ENCODE results near the gene CDON.

Gene CDON

GRCh38 chr11:125922156-125922555 is 140.5 kb downstream of the CDON start:
- TF ChIP-seq CTCF (IDR thresholded peaks at IDR 0.05; ENCODE audit: low read depth, low read length, poor library complexity, severe bottlenecking), result no peak
- no peak for TF ChIP-seq EZH2phosphoT487 (IDR thresholded peaks at IDR 0.05; ENCODE audit: borderline replicate concordance, low read length)
- no peaks in the 10 kb centered on the region for H3K4me1 ChIP-seq (ENCODE audit: control insufficient read depth, low read length)
- H4K20me1 ChIP-seq (ENCODE audit: control insufficient read depth, insufficient read depth, low read depth, low read length), result no peaks in the 10 kb centered on the region
- H3K36me3 ChIP-seq (ENCODE audit: control insufficient read depth, low read length), result no peaks in the 10 kb centered on the region
- no peak overlapping the region for H3K4me3 ChIP-seq (ENCODE audit: low read length)
- no peaks in the 10 kb centered on the region for H3K9me2 ChIP-seq (replicated peaks; ENCODE audit: control insufficient read depth, low read length)
- H3K9me3 ChIP-seq (ENCODE audit: control insufficient read depth, insufficient read depth, low read length), result no peaks in the 10 kb centered on the region
- H3F3A ChIP-seq (ENCODE audit: control insufficient read depth, insufficient read depth), result no peaks in the 10 kb centered on the region
- no peaks in the 10 kb centered on the region for H3K79me2 ChIP-seq (ENCODE audit: control insufficient read depth, low read length)
- H3K27me3 ChIP-seq (ENCODE audit: control insufficient read depth, low read length), result peaks cover 27% of the 10 kb centered on the region
- H3K4me2 ChIP-seq (ENCODE audit: low read length), result no peak overlapping the region
- H3K27ac ChIP-seq (ENCODE audit: low read depth, low read length), result no peak overlapping the region

DNA sequence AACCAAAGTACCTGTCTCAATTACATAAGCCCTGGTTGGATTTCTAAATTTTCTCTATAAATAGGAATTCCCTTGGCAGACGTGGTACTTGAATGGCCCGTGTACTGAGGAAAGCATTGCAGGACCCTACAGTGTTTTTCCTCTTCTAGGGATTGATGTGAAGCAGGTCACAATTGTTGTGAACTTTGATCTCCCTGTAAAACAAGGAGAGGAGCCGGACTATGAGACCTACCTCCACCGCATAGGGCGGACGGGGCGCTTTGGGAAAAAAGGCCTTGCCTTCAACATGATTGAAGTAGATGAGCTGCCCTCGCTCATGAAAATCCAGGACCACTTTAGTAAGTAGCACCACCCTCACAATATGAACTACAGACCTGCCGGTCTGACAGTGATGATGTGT is 141.6 kb downstream of the CDON start:
- no peak overlapping the region for H3K4me3 ChIP-seq (ENCODE audit: low read length)
- H3K36me3 ChIP-seq (ENCODE audit: control insufficient read depth, low read length), result no peaks in the 10 kb centered on the region
- no peaks in the 10 kb centered on the region for H4K20me1 ChIP-seq (ENCODE audit: control insufficient read depth, insufficient read depth, low read depth, low read length)
- H3K79me2 ChIP-seq (ENCODE audit: control insufficient read depth, low read length), result no peaks in the 10 kb centered on the region
- no peaks in the 10 kb centered on the region for H3F3A ChIP-seq (ENCODE audit: control insufficient read depth, insufficient read depth)
- no peaks in the 10 kb centered on the region for H3K4me1 ChIP-seq (ENCODE audit: control insufficient read depth, low read length)
- H3K9me2 ChIP-seq (replicated peaks; ENCODE audit: control insufficient read depth, low read length), result no peaks in the 10 kb centered on the region
- TF ChIP-seq EZH2phosphoT487 (IDR thresholded peaks at IDR 0.05; ENCODE audit: borderline replicate concordance, low read length) (no peak), CTCF (IDR thresholded peaks at IDR 0.05; ENCODE audit: low read depth, low read length, poor library complexity, severe bottlenecking) (no peak)
- H3K27me3 ChIP-seq (ENCODE audit: control insufficient read depth, low read length), result peaks cover 31% of the 10 kb centered on the region
- no peak overlapping the region for H3K27ac ChIP-seq (ENCODE audit: low read depth, low read length)
- no peak overlapping the region for H3K4me2 ChIP-seq (ENCODE audit: low read length)
- H3K9me3 ChIP-seq (ENCODE audit: control insufficient read depth, insufficient read depth, low read length), result no peaks in the 10 kb centered on the region

DNA sequence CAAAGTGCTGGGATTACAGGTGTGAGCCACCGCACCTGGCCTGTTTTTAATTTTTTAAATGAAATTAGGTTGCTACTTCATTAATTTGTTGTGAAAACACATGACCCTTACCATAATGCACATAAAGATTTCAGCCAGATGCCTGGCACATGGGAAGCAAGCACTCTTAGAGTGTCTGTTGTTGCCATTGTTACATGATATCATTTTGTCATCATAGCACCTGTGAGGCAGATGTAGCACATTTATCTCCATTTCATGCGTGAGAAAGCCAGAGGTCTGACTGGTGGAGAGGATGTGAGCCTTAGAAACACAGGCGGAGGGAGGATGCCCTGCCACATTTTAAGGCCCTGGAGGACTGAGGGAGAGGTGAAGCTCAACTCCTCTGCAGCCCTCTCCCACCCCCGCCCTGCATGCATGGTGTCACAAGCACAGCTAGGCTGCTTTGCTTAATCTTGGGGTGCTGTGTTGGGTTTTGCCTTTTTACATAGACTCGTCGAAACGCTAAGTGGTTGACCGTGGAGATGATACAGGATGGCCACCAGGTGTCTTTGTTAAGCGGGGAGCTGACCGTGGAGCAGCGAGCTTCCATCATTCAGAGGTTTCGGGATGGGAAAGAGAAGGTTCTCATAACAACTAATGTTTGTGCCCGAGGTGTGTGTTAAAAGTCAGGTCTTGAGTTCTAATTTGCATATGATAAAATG is 144.4 kb downstream of the CDON start:
- H3K27ac ChIP-seq (ENCODE audit: low read depth, low read length), result no peak overlapping the region
- no peak for TF ChIP-seq CTCF (IDR thresholded peaks at IDR 0.05; ENCODE audit: low read depth, low read length, poor library complexity, severe bottlenecking)
- no peak for TF ChIP-seq EZH2phosphoT487 (IDR thresholded peaks at IDR 0.05; ENCODE audit: borderline replicate concordance, low read length)
- H3K4me3 ChIP-seq (ENCODE audit: low read length), result no peak overlapping the region
- no peaks in the 10 kb centered on the region for H3K4me1 ChIP-seq (ENCODE audit: control insufficient read depth, low read length)
- H3K9me2 ChIP-seq (replicated peaks; ENCODE audit: control insufficient read depth, low read length), result no peaks in the 10 kb centered on the region
- H3K4me2 ChIP-seq (ENCODE audit: low read length), result no peak overlapping the region
- H3K27me3 ChIP-seq (ENCODE audit: control insufficient read depth, low read length), result peaks cover 28% of the 10 kb centered on the region
- no peaks in the 10 kb centered on the region for H3F3A ChIP-seq (ENCODE audit: control insufficient read depth, insufficient read depth)
- no peaks in the 10 kb centered on the region for H3K79me2 ChIP-seq (ENCODE audit: control insufficient read depth, low read length)
- no peaks in the 10 kb centered on the region for H3K9me3 ChIP-seq (ENCODE audit: control insufficient read depth, insufficient read depth, low read length)
- H4K20me1 ChIP-seq (ENCODE audit: control insufficient read depth, insufficient read depth, low read depth, low read length), result no peaks in the 10 kb centered on the region
- no peaks in the 10 kb centered on the region for H3K36me3 ChIP-seq (ENCODE audit: control insufficient read depth, low read length)

Measured in DOHH2 (cell line).